ENCODE measurements around the gene PTPN9. TPM values are rescaled to one million over a fixed set of nuclear protein-coding genes. Genes with fewer than 3 reads are reported as not detected.
A peak's percentile ranks its signal among the peaks of the same experiment; 100 is the strongest.

PTPN9 gene
- total and polyA plus RNA-seq, 2 of the 4 experiments (the other 2 are of a cell fraction): 26.5 to 38.9 TPM

GRCh38 chr15:75538376-75538775, 40.7 kb downstream of the PTPN9 start:
- in situ Hi-C loops (cut with MboI; ENCODE audit: low sequenced_read_pairs) (no loop called here), dilution Hi-C loops (cut with HindIII; ENCODE audit: low sequenced_read_pairs, unreplicated experiment) (no loop called here), intact Hi-C loops (cut with micrococcal nuclease) (no loop called here)
- no peak overlapping the region for H2BK20ac ChIP-seq (ENCODE audit: low read depth, low read length)
- no TSS peak for BruUV-seq (replicated peaks)
- H3K14ac ChIP-seq (replicated peaks; ENCODE audit: low read depth, low read length): no peak overlapping the region
- POLR2A ChIA-PET (ENCODE audit: unreplicated experiment): no interaction called here
- no peaks in the 10 kb centered on the region for H3K36me3 ChIP-seq (ENCODE audit: control insufficient read depth, insufficient read depth, low read length)
- no peak overlapping the region for H3K18ac ChIP-seq (ENCODE audit: low read depth, low read length)
- peaks cover 27 to 64% of the 10 kb centered on the region in 2 experiments for H3K79me1 ChIP-seq (ENCODE audit: low read depth in 1 of 2, low read length in 2 of 2)
- no peaks in the 10 kb centered on the region for H3K27me3 ChIP-seq (ENCODE audit: control insufficient read depth, insufficient read depth, low read length)
- no peak for TF ChIP-seq NFE2L2 (IDR thresholded peaks at IDR 0.05; ENCODE audit: low read depth, low read length)
- TF ChIP-seq MAFK (IDR thresholded peaks at IDR 0.05; ENCODE audit: low read depth, low read length): no peak
- TF ChIP-seq MXI1 (IDR thresholded peaks at IDR 0.05; ENCODE audit: borderline replicate concordance, low read depth, low read length): no peak
- no peak for TF ChIP-seq CHD1 (IDR thresholded peaks at IDR 0.05; ENCODE audit: low read depth, low read length)
- DNase-seq (no peak), ATAC-seq (ENCODE audit: low read depth) (no peak)
- H2AK5ac ChIP-seq (ENCODE audit: low read depth, low read length): no peak overlapping the region
- H3K9me3 ChIP-seq (ENCODE audit: control insufficient read depth, insufficient read depth, low read length): no peaks in the 10 kb centered on the region
- no peak overlapping the region for H3K23ac ChIP-seq (ENCODE audit: low read depth, low read length)
- no peak overlapping the region for H2AFZ ChIP-seq (replicated peaks; ENCODE audit: low read length, poor library complexity)
- H3K27ac ChIP-seq (ENCODE audit: insufficient read depth, low read length): no peak overlapping the region
- 85% methylated on average over 2 of the region's 7 CpGs; no CpG with 5 or more reads in 1 of the 2 experiments for WGBS, 2 experiments (ENCODE audit: extremely low coverage in 2 of 2, insufficient read length in 1 of 2)
- H3K4me3 ChIP-seq (ENCODE audit: insufficient read depth, low read depth, low read length): no peak overlapping the region
- CTCF ChIA-PET: no interaction called here
- no peak overlapping the region for H4K91ac ChIP-seq (ENCODE audit: insufficient read depth, low read depth, low read length)
- H3K4me2 ChIP-seq (ENCODE audit: low read depth, low read length): no peak overlapping the region
- H3K56ac ChIP-seq (ENCODE audit: extremely low read depth, insufficient read depth, low read length): no peak overlapping the region
- no peak overlapping the region for H3K9ac ChIP-seq (ENCODE audit: low read depth, low read length)
- H2BK120ac ChIP-seq (ENCODE audit: low read depth, low read length): no peak overlapping the region
- H4K5ac ChIP-seq (ENCODE audit: low read depth, low read length): no peak overlapping the region
- H3K4me1 ChIP-seq (ENCODE audit: control insufficient read depth, insufficient read depth, low read length): peaks cover 7% of the 10 kb centered on the region
- no peak overlapping the region for H2BK5ac ChIP-seq (ENCODE audit: low read depth, low read length, poor library complexity, severe bottlenecking)
- H4K8ac ChIP-seq (ENCODE audit: low read depth in 2 of 2, low read length in 2 of 2): no peak overlapping the region
- H2AK9ac ChIP-seq (replicated peaks; ENCODE audit: low read depth, low read length, poor library complexity): peak overlapping the region; percentile 19
- H3K9me1 ChIP-seq (ENCODE audit: insufficient read depth, low read length): peaks cover 3% of the 10 kb centered on the region
- H2BK15ac ChIP-seq (ENCODE audit: low read depth, low read length): no peak overlapping the region
- peaks cover 63% of the 10 kb centered on the region for H4K20me1 ChIP-seq (ENCODE audit: insufficient read depth, low read length)
- H3K4ac ChIP-seq (ENCODE audit: low read depth, low read length): no peak overlapping the region
